Tibial nerve (tissue), 4 donors: ENCODE data around the gene CD40.

ENCODE experiments used
- EP300 ChIP-seq, 2 donors: sonication (generic); formaldehyde crosslinking; IDR thresholded peaks; one replicate each; pipeline ENCODE4 v1.6.1; 2017; ENCODE audit warnings: antibody characterized with exemption in 2 of 2, mild to moderate bottlenecking in 1 of 2
- TF ChIP-seq, protein P1 (sequence below), 5 experiments: fragments of 200-600 bp in 3 of 5; fragments of 450-650 bp in 2 of 5; sonication (generic) in 3 of 5; IDR thresholded peaks; one replicate each; pipeline ENCODE4 v1.5.1; 2016 to 2019; ENCODE audit warnings: antibody characterized with exemption in 5 of 5, mild to moderate bottlenecking in 3 of 5, moderate library complexity in 2 of 5

DNA sequence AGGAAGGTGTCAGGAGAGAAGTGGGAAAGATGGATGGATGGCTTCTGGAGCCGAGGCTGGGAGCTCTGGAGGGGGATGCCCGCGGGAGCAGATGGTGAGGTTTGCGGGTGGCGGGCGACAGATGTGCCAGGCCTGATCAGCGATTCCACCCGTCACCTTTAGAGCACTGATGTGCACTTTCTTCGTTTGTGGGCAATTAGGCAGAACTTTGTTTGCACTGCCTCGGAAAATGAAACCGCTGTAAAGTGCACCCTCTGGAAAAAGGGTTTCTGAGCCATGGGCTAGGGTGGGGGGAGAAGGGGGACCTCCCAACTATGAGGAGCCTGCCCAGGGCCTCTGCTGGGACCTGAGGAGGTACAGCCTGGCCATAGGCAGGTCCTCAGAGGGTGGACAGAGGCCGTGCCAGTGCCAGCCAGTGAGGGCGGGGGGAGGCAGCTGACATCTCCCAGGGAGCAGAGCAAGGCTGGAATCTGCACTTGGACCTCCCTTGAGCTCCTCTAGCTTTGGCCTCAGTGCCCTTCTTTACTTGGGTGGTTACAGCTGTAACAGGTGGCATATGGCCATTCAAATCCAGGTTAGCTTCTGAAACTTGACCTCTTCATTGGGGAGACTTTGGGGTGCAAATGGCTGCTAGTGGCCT, 58.7 kb downstream of the CD40 start:
- TF ChIP-seq, protein P1, sequence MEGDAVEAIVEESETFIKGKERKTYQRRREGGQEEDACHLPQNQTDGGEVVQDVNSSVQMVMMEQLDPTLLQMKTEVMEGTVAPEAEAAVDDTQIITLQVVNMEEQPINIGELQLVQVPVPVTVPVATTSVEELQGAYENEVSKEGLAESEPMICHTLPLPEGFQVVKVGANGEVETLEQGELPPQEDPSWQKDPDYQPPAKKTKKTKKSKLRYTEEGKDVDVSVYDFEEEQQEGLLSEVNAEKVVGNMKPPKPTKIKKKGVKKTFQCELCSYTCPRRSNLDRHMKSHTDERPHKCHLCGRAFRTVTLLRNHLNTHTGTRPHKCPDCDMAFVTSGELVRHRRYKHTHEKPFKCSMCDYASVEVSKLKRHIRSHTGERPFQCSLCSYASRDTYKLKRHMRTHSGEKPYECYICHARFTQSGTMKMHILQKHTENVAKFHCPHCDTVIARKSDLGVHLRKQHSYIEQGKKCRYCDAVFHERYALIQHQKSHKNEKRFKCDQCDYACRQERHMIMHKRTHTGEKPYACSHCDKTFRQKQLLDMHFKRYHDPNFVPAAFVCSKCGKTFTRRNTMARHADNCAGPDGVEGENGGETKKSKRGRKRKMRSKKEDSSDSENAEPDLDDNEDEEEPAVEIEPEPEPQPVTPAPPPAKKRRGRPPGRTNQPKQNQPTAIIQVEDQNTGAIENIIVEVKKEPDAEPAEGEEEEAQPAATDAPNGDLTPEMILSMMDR (IDR thresholded peaks at IDR 0.05), result no peak
- no peak for TF ChIP-seq EP300 (IDR thresholded peaks at IDR 0.05)
